SU-DHL-6 (cell line): ENCODE data around the gene BIRC5.

ENCODE experiments used
- H2AFZ ChIP-seq: fragments of 200-600 bp; sonication (generic); 2 replicates; pipeline ENCODE4 v1.6.1; 2014; ENCODE audit warnings: low read depth, mild to moderate bottlenecking, moderate library complexity, mixed read lengths, antibody characterized with exemption, low read length; ENCODE audit not compliant: severe bottlenecking
- H3F3A ChIP-seq: fragments of 200-600 bp; shearing (Covaris generic); 2 replicates; pipeline ENCODE4 v1.6.0; 2016; ENCODE audit warnings: antibody characterized with exemption, mild to moderate bottlenecking; ENCODE audit not compliant: insufficient read depth
- H3K27ac ChIP-seq: fragments of 200-600 bp; sonication (generic); 2 replicates; pipeline ENCODE4 v1.5.1; 2016; ENCODE audit warnings: low read depth, mild to moderate bottlenecking, low read length, moderate library complexity, mixed read lengths
- H3K27me3 ChIP-seq: fragments of 200-600 bp; sonication (generic), shearing (Covaris generic); 2 replicates; pipeline ENCODE4 v1.6.0; 2014; ENCODE audit warnings: mild to moderate bottlenecking, low read length
- H3K36me3 ChIP-seq: fragments of 200-600 bp; sonication (generic); 2 replicates; pipeline ENCODE4 v1.6.1; 2014; ENCODE audit warnings: mild to moderate bottlenecking, low read length, mixed read lengths
- H3K4me2 ChIP-seq: fragments of 300-600, 200-600 bp; shearing (Covaris generic), sonication (generic); 2 replicates; pipeline ENCODE4 v1.6.0; 2014; ENCODE audit warnings: low read length, low read depth, mild to moderate bottlenecking; ENCODE audit not compliant: poor library complexity, severe bottlenecking
- H3K4me3 ChIP-seq: fragments of 200-600 bp; sonication (generic); 2 replicates; pipeline ENCODE4 v1.5.1; 2014; ENCODE audit warnings: antibody characterized with exemption, low read length, mild to moderate bottlenecking, mixed read lengths; ENCODE audit not compliant: insufficient read depth, poor library complexity, severe bottlenecking
- H3K79me2 ChIP-seq: fragments of 200-600 bp; sonication (generic); 2 replicates; pipeline ENCODE4 v1.6.1; 2014; ENCODE audit warnings: mild to moderate bottlenecking, low read length, moderate library complexity; ENCODE audit not compliant: insufficient read depth
- H3K9ac ChIP-seq: fragments of 200-600 bp; sonication (generic); 2 replicates; pipeline ENCODE4 v1.7.0; 2014; ENCODE audit warnings: mild to moderate bottlenecking, low read length
- H3K9me2 ChIP-seq: fragments of 200-600 bp; sonication (generic); replicated peaks from 2 replicates; pipeline ENCODE4 v1.6.1; 2014; ENCODE audit warnings: low read length; ENCODE audit not compliant: insufficient read depth
- H3K9me3 ChIP-seq: fragments of 200-600 bp; sonication (generic); 2 replicates; pipeline ENCODE4 v1.6.1; 2014; ENCODE audit warnings: low read length, mixed read lengths; ENCODE audit not compliant: insufficient read depth
- H4K20me1 ChIP-seq: fragments of 200-600 bp; sonication (generic); 2 replicates; pipeline ENCODE4 v1.6.1; 2014; ENCODE audit warnings: low read depth, mild to moderate bottlenecking, antibody characterized with exemption, low read length, moderate library complexity, mixed read lengths
- EZH2phosphoT487 ChIP-seq: fragments of 200-600 bp; sonication (generic), shearing (Covaris generic); conservative IDR thresholded peaks from 2 replicates; pipeline ENCODE4 v1.6.1; 2018; ENCODE audit warnings: mild to moderate bottlenecking, antibody characterized with exemption, low read length, moderate library complexity, mixed read lengths
- TF ChIP-seq, protein P1 (sequence below): fragments of 200-600 bp; sonication (generic); IDR thresholded peaks from one replicate; pipeline ENCODE4 v1.5.1; 2017; ENCODE audit warnings: antibody characterized with exemption, mild to moderate bottlenecking, low read length, moderate library complexity; ENCODE audit not compliant: insufficient read depth, poor library complexity, severe bottlenecking

Gene BIRC5

DNA sequence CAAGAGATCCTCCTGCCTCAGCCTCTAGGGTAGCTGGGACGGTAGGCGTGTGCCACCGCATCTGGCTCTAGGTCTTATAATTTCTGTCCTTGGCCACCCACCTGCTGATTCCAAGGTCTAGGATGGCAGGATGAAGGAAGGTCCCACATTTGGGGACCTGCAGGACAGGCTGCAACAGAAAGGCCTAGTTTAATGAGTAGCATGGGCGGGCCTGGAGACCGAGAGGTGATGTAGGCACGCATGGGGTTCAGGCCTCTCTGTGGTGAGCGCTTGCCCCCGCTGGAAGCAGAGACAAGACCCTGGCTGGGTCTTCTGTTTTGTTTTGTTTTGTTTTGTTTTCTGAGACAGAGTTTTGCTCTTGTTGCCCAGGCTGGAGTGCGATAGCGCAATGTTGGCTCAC is 51.1 kb downstream of the BIRC5 start:
- Histone ChIP-seq H3K9me2 (no peaks in the 10 kb centered on the region), H3K36me3 (no peaks in the 10 kb centered on the region), H3F3A (no peaks in the 10 kb centered on the region), H3K4me3 (no peak overlapping the region), H2AFZ (no peak overlapping the region), H3K27me3 (no peaks in the 10 kb centered on the region), H3K9me3 (no peaks in the 10 kb centered on the region), H3K27ac (no peak overlapping the region), H3K9ac (no peak overlapping the region), H4K20me1 (no peaks in the 10 kb centered on the region), H3K4me2 (no peak overlapping the region), H3K79me2 (no peaks in the 10 kb centered on the region)
- no peak for TF ChIP-seq EZH2phosphoT487
- TF ChIP-seq, protein P1, sequence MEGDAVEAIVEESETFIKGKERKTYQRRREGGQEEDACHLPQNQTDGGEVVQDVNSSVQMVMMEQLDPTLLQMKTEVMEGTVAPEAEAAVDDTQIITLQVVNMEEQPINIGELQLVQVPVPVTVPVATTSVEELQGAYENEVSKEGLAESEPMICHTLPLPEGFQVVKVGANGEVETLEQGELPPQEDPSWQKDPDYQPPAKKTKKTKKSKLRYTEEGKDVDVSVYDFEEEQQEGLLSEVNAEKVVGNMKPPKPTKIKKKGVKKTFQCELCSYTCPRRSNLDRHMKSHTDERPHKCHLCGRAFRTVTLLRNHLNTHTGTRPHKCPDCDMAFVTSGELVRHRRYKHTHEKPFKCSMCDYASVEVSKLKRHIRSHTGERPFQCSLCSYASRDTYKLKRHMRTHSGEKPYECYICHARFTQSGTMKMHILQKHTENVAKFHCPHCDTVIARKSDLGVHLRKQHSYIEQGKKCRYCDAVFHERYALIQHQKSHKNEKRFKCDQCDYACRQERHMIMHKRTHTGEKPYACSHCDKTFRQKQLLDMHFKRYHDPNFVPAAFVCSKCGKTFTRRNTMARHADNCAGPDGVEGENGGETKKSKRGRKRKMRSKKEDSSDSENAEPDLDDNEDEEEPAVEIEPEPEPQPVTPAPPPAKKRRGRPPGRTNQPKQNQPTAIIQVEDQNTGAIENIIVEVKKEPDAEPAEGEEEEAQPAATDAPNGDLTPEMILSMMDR: no peak

GRCh38 chr17:78266231-78266631 is 52.2 kb downstream of the BIRC5 start:
- Histone ChIP-seq H3K79me2 (no peaks in the 10 kb centered on the region), H3F3A (no peaks in the 10 kb centered on the region), H3K4me3 (no peak overlapping the region), H4K20me1 (no peaks in the 10 kb centered on the region), H3K27me3 (no peaks in the 10 kb centered on the region), H3K27ac (no peak overlapping the region), H3K4me2 (no peak overlapping the region), H3K9ac (no peak overlapping the region), H3K36me3 (no peaks in the 10 kb centered on the region), H3K9me2 (no peaks in the 10 kb centered on the region), H3K9me3 (no peaks in the 10 kb centered on the region), H2AFZ (no peak overlapping the region)
- no peak for TF ChIP-seq EZH2phosphoT487
- TF ChIP-seq, protein P1: no peak

DNA sequence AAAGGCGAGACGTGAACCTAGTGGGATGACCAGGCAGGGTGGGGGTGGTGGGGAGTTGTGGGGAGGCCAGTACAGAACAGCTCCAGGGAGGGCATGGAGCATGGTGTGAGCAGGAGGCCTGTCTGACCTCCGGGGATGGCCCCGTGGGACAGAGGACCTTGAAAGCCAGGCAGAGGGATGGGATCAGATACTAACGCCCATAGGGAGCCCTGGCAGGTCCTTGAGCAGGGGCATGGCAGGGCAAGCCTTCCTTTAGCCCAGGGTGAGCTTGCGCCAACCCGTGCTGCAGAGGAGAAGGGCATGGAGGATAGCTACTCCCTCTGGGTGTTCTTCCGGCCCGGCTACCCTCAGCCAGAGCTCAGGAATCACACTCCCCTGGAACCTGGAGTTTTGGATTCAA is 52.7 kb downstream of the BIRC5 start:
- H3K79me2 ChIP-seq: no peaks in the 10 kb centered on the region

More for the DNA sequence above, 52.7 kb downstream of the BIRC5 start:
- Histone ChIP-seq H2AFZ (no peak overlapping the region), H3K4me2 (no peak overlapping the region), H4K20me1 (no peaks in the 10 kb centered on the region), H3F3A (no peaks in the 10 kb centered on the region), H3K27ac (no peak overlapping the region), H3K9me2 (no peaks in the 10 kb centered on the region), H3K27me3 (no peaks in the 10 kb centered on the region), H3K36me3 (no peaks in the 10 kb centered on the region), H3K9ac (no peak overlapping the region), H3K9me3 (no peaks in the 10 kb centered on the region), H3K4me3 (no peak overlapping the region)
- TF ChIP-seq, protein P1: no peak
- TF ChIP-seq EZH2phosphoT487: no peak
